HG03571 (cell line): ENCODE measurements around the gene NMNAT3.

Source experiments
- ATAC-seq: cut with Tn5 transposase; IDR thresholded peaks from one replicate; pipeline ENCODE4 v1.9.1; 2021; ENCODE audit not compliant: unreplicated experiment

Gene NMNAT3

GRCh38 chr3:139552632-139553365 is 125.0 kb downstream of the NMNAT3 start:
- ATAC-seq = no peak

- no peak for ATAC-seq
Observed at GRCh38 chr3:139548801-139549200, 129.0 kb downstream of the NMNAT3 start.

DNA sequence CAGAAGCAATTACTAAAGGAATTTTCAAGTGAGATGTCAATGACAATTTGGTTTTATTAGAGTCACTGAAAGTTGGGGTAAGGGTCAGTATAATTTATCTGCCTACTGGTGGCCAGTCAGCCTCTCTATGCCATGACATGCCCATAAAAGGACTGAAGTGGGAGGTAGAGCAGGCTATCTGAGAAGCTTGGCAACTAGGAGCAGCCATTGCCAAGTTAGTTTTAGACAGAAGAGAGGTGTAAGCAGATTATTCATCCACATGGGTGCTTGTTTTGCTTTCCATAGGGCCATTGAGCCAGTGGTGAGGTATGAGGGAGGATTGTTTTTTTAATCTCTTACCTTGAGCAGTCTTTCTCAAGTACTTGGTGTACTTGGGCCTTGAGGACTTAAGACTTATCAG is 130.1 kb downstream of the NMNAT3 start:
- ATAC-seq = no peak

- ATAC-seq = no peak
Observed at GRCh38 chr3:139546772-139547171, 131.0 kb downstream of the NMNAT3 start.

DNA sequence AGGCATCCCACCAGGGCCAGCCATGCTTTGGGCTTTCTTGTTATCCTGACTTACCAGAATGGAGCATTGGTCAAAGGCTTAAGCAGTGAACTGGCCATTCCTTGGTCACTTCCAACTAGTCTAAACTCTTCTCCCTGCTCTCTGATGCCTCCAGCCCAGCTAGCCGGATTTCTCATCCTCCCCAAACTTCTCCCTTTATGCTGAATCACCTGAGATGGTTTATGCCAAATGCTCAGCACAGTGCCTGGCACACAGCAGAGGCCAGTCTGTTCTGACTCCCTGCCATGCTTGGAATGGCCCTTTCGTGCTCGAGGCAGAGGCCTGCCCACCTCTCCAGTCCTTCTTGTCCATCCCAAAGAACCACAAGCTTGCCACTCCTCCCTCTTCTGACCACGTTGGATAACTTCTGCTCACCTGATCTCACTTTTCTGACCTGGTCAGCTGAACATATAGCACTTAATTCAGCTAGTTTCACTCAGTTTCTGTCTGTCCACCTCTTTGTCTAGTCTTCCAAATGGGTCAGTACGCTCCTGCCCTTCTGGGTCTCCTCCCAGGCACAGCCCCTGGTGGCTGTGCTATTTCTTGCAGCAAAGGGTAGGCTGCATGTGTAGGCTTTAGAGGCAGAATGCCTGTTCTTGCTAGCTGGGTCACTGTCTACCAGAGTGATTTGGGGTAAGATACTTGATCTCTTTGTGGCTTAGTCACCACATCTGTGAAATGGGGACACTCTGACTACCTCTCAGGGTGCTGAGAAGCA is 136.1 kb downstream of the NMNAT3 start:
- no peak for ATAC-seq

DNA sequence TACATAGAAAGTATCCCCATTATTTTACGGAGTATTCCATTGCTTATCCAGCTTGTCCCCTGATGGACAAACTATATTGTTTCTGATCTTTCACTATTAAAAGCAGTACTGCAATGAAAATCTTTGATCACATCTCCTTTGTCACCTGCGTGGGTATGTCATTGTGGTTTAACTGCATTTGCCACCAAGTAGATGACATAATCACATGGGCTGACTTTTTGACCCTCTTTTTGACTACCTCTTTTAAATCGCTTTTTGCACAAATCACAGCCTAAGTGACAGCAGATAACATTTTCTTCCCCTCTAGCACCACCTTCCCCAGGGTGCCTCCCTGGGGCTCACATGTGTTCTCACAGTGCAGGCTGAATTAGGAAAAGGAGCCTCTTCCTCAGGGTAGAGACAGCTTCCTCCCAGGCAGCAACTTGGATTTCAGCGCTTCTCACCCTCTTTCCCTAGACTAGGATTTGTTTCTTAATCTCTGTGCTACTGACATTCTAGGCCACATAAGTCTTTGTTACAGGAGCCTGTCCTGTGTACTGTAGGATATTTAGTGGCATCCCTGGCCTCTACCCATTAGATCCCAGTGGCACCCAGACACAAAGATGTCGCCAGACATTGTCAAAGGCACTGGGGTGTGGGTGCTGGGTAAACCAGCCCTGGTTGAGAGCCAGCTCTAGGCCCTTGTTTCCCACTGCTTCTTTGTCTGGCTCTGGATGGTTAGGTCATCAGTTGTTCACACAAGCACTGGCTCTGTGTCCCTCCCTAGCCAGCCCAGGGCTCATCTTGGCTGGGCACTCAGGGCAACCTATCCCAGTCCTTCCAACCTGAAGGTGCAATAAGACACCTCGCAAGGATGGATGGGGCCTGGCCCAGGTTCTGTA is 136.9 kb downstream of the NMNAT3 start:
- ATAC-seq = no peak

- ATAC-seq = no peak
Observed at GRCh38 chr3:139538733-139539132, 139.0 kb downstream of the NMNAT3 start.

GRCh38 chr3:139537795-139538621 is 139.8 kb downstream of the NMNAT3 start:
- no peak for ATAC-seq

DNA sequence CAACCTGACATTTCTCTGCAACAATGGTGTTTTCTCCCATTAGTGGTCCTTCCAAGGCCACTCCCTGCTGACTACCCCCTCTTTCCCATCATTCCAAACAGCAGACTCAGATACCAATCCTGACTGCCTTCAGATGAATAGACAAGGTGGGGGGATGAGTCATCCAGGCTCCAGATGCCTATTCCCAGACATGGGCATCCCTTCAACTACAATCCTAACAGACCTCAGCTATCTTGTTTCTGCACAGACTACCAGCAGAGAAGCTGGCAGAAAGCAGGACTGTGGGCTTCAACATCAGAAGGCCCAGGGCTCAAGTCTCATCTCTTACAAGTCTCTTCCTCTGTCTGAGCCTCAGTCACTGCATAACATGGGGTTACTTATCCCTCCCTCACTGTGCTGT is 140.4 kb downstream of the NMNAT3 start:
- ATAC-seq = no peak

DNA sequence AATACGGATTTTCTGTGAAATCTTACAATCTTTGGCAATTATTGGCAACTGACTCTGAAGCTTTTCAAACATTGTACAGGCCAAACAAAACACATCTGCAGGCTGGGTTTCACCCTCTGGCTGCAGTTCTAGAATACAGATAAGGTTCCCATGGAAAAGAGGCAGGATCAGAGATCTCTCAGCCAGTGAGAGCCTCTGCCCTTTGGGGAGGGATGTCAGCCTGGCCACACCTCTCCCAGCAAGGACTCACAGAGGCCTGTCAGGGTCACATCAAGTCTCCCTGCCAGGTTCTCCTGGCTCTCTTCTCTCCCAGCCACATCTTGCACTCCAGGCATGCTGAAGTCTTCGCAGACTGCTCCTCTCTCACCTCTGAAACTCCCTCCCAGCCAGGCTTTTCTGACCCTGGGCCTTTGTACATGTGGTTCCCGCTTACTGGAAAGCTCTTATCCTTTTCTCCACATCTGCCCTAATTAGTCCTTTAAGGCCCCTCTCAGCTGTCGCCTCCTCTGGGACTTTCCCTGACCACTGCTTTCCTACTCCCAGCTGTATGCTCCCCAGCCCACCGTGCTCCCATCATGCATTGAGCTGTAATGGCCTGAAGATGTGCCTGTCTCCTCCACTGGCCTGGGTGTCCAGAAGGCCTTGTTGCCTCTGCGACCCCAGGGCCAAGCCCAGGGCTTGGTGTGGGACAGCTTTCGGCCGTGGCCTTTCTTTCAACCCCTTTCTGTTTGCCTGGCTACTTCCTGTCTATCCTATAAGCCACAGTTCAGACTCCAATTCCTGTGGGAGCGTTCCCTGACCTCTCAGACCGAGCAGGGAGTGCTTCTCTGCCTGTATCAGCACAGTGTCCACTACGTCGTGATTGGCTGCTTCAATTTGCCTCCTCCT is 142.5 kb downstream of the NMNAT3 start:
- no peak for ATAC-seq

DNA sequence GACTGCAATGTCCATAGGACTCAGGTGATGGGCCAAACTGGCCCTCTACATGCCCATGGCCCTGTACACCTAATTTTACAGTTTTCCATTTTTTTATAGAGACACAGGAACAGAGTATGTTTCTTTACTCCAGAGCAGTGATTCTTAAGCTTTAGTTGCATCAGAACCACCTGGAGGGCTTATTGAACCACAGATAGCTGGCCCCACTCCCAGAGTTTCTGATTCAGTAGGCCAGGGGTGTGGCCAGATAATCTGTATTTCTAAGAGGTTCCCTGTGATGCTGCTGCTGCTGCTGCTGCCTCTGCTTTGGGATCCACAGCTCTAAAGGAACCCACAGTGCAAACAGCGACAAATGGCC is 143.3 kb downstream of the NMNAT3 start:
- ATAC-seq = no peak

GRCh38 chr3:139533781-139534454 is 143.9 kb downstream of the NMNAT3 start:
- no peak for ATAC-seq

DNA sequence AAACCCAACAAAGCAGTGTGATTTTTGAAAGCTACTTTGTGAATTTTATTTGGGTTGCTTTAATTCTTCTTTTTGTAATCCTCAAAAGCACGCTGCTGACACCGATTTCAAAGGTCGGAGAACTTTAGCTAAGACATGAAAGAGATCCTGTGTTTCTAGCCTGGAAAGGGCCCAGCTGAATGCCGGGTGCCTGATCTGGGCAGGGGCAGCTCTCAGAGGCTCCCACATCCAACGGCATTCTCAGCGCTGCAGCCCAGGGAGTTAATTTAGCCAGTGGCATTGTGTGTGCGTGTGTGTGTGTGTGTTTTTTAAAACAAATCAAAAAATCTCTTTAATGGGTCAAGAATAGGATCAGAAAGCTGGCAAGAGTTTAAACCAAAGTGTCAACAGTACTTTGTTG is 144.8 kb downstream of the NMNAT3 start:
- ATAC-seq = no peak

DNA sequence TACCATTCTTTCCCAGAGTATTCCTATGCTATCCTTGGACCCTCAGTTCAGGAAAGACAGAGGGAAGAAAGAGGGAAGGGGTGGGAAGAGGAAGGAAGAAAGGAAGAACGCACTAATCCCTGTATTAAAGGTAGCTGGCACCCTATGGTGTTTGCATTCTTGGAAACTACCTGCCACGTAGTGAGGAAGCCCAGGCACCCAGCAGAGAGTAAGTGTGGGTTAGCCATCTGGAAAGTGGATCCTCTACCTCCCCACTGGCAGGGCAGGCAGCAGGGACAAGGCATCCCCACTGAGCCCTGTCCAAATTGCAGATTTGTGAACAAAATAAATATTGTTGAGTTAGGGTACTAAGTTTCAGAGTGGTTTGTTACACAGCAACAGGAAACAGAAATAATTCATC is 147.1 kb downstream of the NMNAT3 start:
- no peak for ATAC-seq

- ATAC-seq = no peak
Observed at GRCh38 chr3:139529662-139530061, 148.1 kb downstream of the NMNAT3 start.

GRCh38 chr3:139528924-139529323 is 148.8 kb downstream of the NMNAT3 start:
- no peak for ATAC-seq

DNA sequence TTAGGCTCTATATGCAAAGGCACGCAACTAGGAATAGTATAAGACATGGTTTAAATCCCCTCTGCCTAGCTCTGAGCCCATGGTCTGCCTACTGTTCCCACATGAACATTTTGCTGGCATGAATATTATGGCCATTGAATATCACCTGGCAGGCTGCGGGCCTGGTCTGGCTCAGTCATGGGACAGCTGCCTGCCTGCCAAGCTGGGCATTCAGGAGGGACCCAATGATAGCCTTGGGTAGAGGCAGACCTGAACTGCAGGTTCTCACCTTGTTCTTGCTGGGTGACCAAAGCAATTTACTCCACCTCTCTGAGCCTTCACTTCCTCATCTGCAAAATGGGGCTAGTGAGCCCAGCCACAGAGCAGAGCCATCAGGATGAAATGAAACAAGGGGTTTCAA is 149.5 kb downstream of the NMNAT3 start:
- no peak for ATAC-seq

DNA sequence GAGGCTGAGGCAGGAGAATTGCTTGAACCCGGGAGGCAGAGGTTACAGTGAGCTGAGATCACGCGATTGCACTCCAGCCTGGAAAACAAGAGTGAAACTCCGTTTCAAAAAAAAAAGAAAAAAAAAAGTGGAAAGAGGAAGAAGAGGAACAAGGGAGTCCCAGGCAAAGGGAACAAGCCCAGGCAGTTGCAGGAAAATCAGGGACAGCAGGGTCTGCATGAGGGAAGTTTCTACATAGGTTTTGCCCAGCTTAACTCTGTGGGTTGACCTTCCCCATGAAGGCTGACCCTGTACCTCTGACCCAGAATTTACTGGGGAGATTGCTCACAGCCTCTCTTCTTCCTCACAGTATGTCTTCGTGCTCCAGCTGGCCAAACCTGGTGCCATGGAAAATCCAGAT is 150.5 kb downstream of the NMNAT3 start:
- ATAC-seq = no peak

DNA sequence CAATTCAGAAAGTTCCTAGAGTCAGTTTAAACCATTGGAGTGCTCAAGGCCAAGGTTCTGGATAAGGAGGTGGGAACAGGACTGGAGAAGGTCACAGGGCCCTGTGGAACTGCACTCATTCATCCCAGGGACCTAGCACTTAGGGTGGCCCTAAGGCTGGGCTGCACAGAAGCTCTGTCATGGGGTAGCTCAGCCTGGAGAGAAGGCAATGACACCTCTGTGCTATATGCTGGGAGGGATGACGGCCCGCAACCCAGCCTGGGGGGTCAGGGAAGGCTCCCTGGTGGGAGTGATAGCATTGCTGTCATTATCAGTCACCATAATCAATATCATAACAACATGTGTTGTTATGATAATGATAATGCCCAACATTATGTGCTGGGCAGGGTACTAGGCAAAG is 151.6 kb downstream of the NMNAT3 start:
- no peak for ATAC-seq
